Smooth muscle cell (in vitro differentiated cells): Measurements from ENCODE around the gene LCLAT1. TPM values are rescaled to one million over a fixed set of nuclear protein-coding genes. Genes with fewer than 3 reads are reported as not detected.

ENCODE experiments used
- DNase-seq: peaks from one replicate; lab custom pipeline; 2025; ENCODE audit not compliant: unreplicated experiment; lab: John Stamatoyannopoulos, UW
- H2AFZ ChIP-seq: fragments of 200-600 bp; sonication (generic); 2 replicates; pipeline ENCODE4 v1.6.0; 2016; ENCODE audit warnings: antibody characterized with exemption, low read depth, mild to moderate bottlenecking
- H3F3A ChIP-seq: fragments of 200-600 bp; sonication (generic); 2 replicates; pipeline ENCODE4 v1.6.0; 2017; ENCODE audit warnings: antibody characterized with exemption, low read depth
- H3K27ac ChIP-seq: fragments of 200-600 bp; sonication (generic); 2 replicates; pipeline ENCODE4 v1.5.1; 2016; ENCODE audit warnings: low read depth, mild to moderate bottlenecking
- H3K27me3 ChIP-seq: fragments of 200-600 bp; sonication (generic); 2 replicates; pipeline ENCODE4 v1.6.1; 2016; ENCODE audit warnings: low read depth, mild to moderate bottlenecking
- H3K36me3 ChIP-seq: fragments of 200-600 bp; sonication (generic); 2 replicates; pipeline ENCODE4 v1.5.1; 2016; ENCODE audit warnings: low read depth
- H3K4me1 ChIP-seq: fragments of 200-600 bp; sonication (generic); 2 replicates; pipeline ENCODE4 v1.5.1; 2016; ENCODE audit warnings: low read depth
- H3K4me2 ChIP-seq: fragments of 200-600 bp; sonication (generic); 2 replicates; pipeline ENCODE4 v1.6.0; 2016; ENCODE audit warnings: mild to moderate bottlenecking
- H3K4me3 ChIP-seq: fragments of 200-600 bp; sonication (generic); 2 replicates; pipeline ENCODE4 v1.5.1; 2016; ENCODE audit warnings: mild to moderate bottlenecking
- H3K79me2 ChIP-seq: fragments of 200-600 bp; sonication (generic); 2 replicates; pipeline ENCODE4 v1.6.0; 2016; ENCODE audit warnings: low read depth, mild to moderate bottlenecking
- H3K9ac ChIP-seq: fragments of 200-600 bp; sonication (generic); 2 replicates; pipeline ENCODE4 v1.6.0; 2016; ENCODE audit warnings: low read depth
- H3K9me3 ChIP-seq: fragments of 200-600 bp; sonication (generic); replicated peaks from 2 replicates; pipeline ENCODE4 v1.5.1; 2016; ENCODE audit warnings: low read depth
- H4K20me1 ChIP-seq: fragments of 200-600 bp; sonication (generic); 2 replicates; pipeline ENCODE4 v1.6.0; 2016; ENCODE audit warnings: low read depth
- CTCF ChIP-seq: fragments of 200-600 bp; sonication (generic); IDR thresholded peaks from 2 replicates; pipeline ENCODE4 v1.5.1; 2017; ENCODE audit warnings: borderline replicate concordance, mild to moderate bottlenecking, antibody characterized with exemption; ENCODE audit not compliant: insufficient read depth, poor library complexity, severe bottlenecking
- WGBS: methylation state at CpG from one replicate; pipeline ENCODE4 v1.1.7; 2016; ENCODE audit warnings: low lambda C conversion rate; 5-methylcytosine and 5-hydroxymethylcytosine counted together
- polyA plus RNA-seq: library from polyadenylated mRNA; unstranded; fragments of >200 nt; fragmentation: Nextera tagmentation; extraction: Ambion mirVana; gene quantifications from 2 replicates; pipeline ENCODE4 v1.2.1, GENCODE V29; 2016
- total RNA-seq: library from RNA; depleted of rRNA; stranded (reverse); fragments of >200 nt; gene quantifications from 2 replicates; pipeline ENCODE4 v1.2.3, GENCODE V29; 2014

Gene LCLAT1
- total and polyA plus RNA-seq, 2 experiments from 2014 or later, result 2.6 to 11.7 TPM

GRCh38 chr2:30439296-30439695 lies 7.8 kb upstream of the LCLAT1 start:
- no peak for TF ChIP-seq CTCF
- no peaks in the 10 kb centered on the region for H3K27me3 ChIP-seq

GRCh38 chr2:30439879-30440278 lies 7.2 kb upstream of the LCLAT1 start:
- TF ChIP-seq CTCF, result no peak

More at GRCh38 chr2:30439296-30439695, 7.8 kb upstream of the LCLAT1 start:
- Histone ChIP-seq H3K4me2 (no peak overlapping the region), H3K36me3 (no peaks in the 10 kb centered on the region), H3K79me2 (no peaks in the 10 kb centered on the region), H3F3A (no peaks in the 10 kb centered on the region), H3K4me1 (no peaks in the 10 kb centered on the region), H3K27ac (no peak overlapping the region), H4K20me1 (no peaks in the 10 kb centered on the region), H2AFZ (no peak overlapping the region), H3K9me3 (no peaks in the 10 kb centered on the region), H3K4me3 (no peak overlapping the region), H3K9ac (no peak overlapping the region)
- 99% methylated on average over 3 of the region's 3 CpGs for WGBS
- DNase-seq, result no peak

GRCh38 chr2:30441023-30441422 lies 6.0 kb upstream of the LCLAT1 start:
- no peaks in the 10 kb centered on the region for H4K20me1 ChIP-seq
- no peak overlapping the region for H2AFZ ChIP-seq
- no peaks in the 10 kb centered on the region for H3K27me3 ChIP-seq
- WGBS, result 89% methylated on average over 7 of the region's 7 CpGs
- no peaks in the 10 kb centered on the region for H3K4me1 ChIP-seq
- no peak for TF ChIP-seq CTCF
- H3K36me3 ChIP-seq, result no peaks in the 10 kb centered on the region
- H3K79me2 ChIP-seq, result no peaks in the 10 kb centered on the region
- no peaks in the 10 kb centered on the region for H3F3A ChIP-seq
- H3K9me3 ChIP-seq, result no peaks in the 10 kb centered on the region
- H3K4me2 ChIP-seq, result no peak overlapping the region
- DNase-seq, result no peak
- no peak overlapping the region for H3K27ac ChIP-seq
- H3K4me3 ChIP-seq, result no peak overlapping the region
- H3K9ac ChIP-seq, result no peak overlapping the region

More at GRCh38 chr2:30439879-30440278, 7.2 kb upstream of the LCLAT1 start:
- H3K4me2 ChIP-seq, result no peak overlapping the region
- H3K27me3 ChIP-seq, result no peaks in the 10 kb centered on the region
- H3F3A ChIP-seq, result no peaks in the 10 kb centered on the region
- no peaks in the 10 kb centered on the region for H3K36me3 ChIP-seq
- no peak overlapping the region for H3K4me3 ChIP-seq
- H2AFZ ChIP-seq, result no peak overlapping the region
- no peaks in the 10 kb centered on the region for H3K9me3 ChIP-seq
- 94% methylated on average over 5 of the region's 5 CpGs for WGBS
- H3K79me2 ChIP-seq, result no peaks in the 10 kb centered on the region
- no peak overlapping the region for H3K9ac ChIP-seq
- H4K20me1 ChIP-seq, result no peaks in the 10 kb centered on the region
- no peak for DNase-seq
- no peak overlapping the region for H3K27ac ChIP-seq
- no peaks in the 10 kb centered on the region for H3K4me1 ChIP-seq

GRCh38 chr2:30443081-30443480 lies 4.0 kb upstream of the LCLAT1 start:
- no peaks in the 10 kb centered on the region for H3K9me3 ChIP-seq
- H3F3A ChIP-seq, result no peaks in the 10 kb centered on the region
- H3K79me2 ChIP-seq, result peaks cover 15% of the 10 kb centered on the region
- no peak overlapping the region for H3K9ac ChIP-seq
- H2AFZ ChIP-seq, result no peak overlapping the region
- DNase-seq, result no peak
- no peaks in the 10 kb centered on the region for H3K36me3 ChIP-seq
- H3K4me3 ChIP-seq, result no peak overlapping the region
- H3K4me2 ChIP-seq, result no peak overlapping the region
- H4K20me1 ChIP-seq, result no peaks in the 10 kb centered on the region
- TF ChIP-seq CTCF, result no peak
- no peaks in the 10 kb centered on the region for H3K27me3 ChIP-seq
- H3K4me1 ChIP-seq, result peaks cover 5% of the 10 kb centered on the region
- no peak overlapping the region for H3K27ac ChIP-seq
